OCI-LY7 (cell line): ENCODE measurements around the gene GATA5. TPM values are rescaled to one million over a fixed set of nuclear protein-coding genes. Genes with fewer than 3 reads are reported as not detected.

Source experiments
- BruUV-seq: library from RNA; stranded (reverse); fragments of 400-500 nt; replicated peaks from 2 replicates; lab custom pipeline; 2021; lab: Mats Ljungman, UMichigan
- CTCF ChIA-PET: fragments of 300-600 bp; sonication (Branson Sonifier 250); formaldehyde crosslinking; loops from one replicate; lab custom pipeline; 2022; ENCODE audit warnings: antibody characterized with exemption; ENCODE audit not compliant: unreplicated experiment; lab: Charles Lee
- POLR2A ChIA-PET: fragments of 300-600 bp; sonication (Branson Sonifier 250); formaldehyde crosslinking; loops from one replicate; lab custom pipeline; 2022; ENCODE audit warnings: antibody characterized with exemption; lab: Charles Lee
- DNase-seq: peaks from one replicate; pipeline ENCODE4 v3.0.0-alpha.2; 2015; ENCODE audit warnings: low spot score
- H2AFZ ChIP-seq: fragments of 200-600 bp; sonication (generic), shearing (Covaris generic); 2 replicates; pipeline ENCODE4 v1.6.1; 2014; ENCODE audit warnings: mild to moderate bottlenecking, antibody characterized with exemption, low read length, moderate library complexity
- H3K27ac ChIP-seq: fragments of 200-600 bp; sonication (generic); 2 replicates; pipeline ENCODE4 v1.5.1; 2014; ENCODE audit warnings: mixed run types, low read depth, mild to moderate bottlenecking, moderate library complexity, low read length, inconsistent platforms; ENCODE audit not compliant: poor library complexity, severe bottlenecking
- H3K36me3 ChIP-seq: fragments of 200-600 bp; sonication (generic); 2 replicates; pipeline ENCODE4 v1.6.1; 2014; ENCODE audit warnings: mild to moderate bottlenecking, antibody characterized with exemption, low read length, moderate library complexity, mixed read lengths; ENCODE audit not compliant: insufficient read depth
- H3K4me1 ChIP-seq: fragments of 200-600 bp; sonication (generic); 2 replicates; pipeline ENCODE4 v1.5.1; 2014; ENCODE audit warnings: mild to moderate bottlenecking, low read length; ENCODE audit not compliant: insufficient read depth, poor library complexity, severe bottlenecking
- H3K4me2 ChIP-seq: fragments of 200-600 bp; sonication (generic); 2 replicates; pipeline ENCODE4 v1.6.1; 2014; ENCODE audit warnings: mild to moderate bottlenecking, low read length
- H3K4me3 ChIP-seq: fragments of 200-600 bp; sonication (generic); 2 replicates; pipeline ENCODE4 v1.5.1; 2014; ENCODE audit warnings: mild to moderate bottlenecking, low read depth, low read length; ENCODE audit not compliant: poor library complexity, severe bottlenecking
- H3K79me2 ChIP-seq: fragments of 200-600 bp; sonication (generic); 2 replicates; pipeline ENCODE4 v1.6.1; 2016; ENCODE audit warnings: low read depth, mild to moderate bottlenecking, low read length, moderate library complexity, mixed read lengths; ENCODE audit not compliant: insufficient read depth
- H3K9me2 ChIP-seq: fragments of 200-600 bp; sonication (generic); 2 replicates; pipeline ENCODE4 v1.6.1; 2016; ENCODE audit warnings: mild to moderate bottlenecking, low read length, mixed read lengths; ENCODE audit not compliant: insufficient read depth
- H3K9me3 ChIP-seq: fragments of 200-600 bp; sonication (generic); 2 replicates; pipeline ENCODE4 v1.6.1; 2014; ENCODE audit warnings: mild to moderate bottlenecking, mixed run types, low read length, mixed read lengths
- H4K20me1 ChIP-seq: fragments of 200-600 bp; sonication (generic); 2 replicates; pipeline ENCODE4 v1.6.1; 2014; ENCODE audit warnings: mild to moderate bottlenecking, antibody characterized with exemption, low read length, moderate library complexity, mixed read lengths; ENCODE audit not compliant: insufficient read depth
- CTCF ChIP-seq: fragments of 200-600 bp; sonication (generic); conservative IDR thresholded peaks from 2 replicates; pipeline ENCODE4 v1.5.1; 2014; ENCODE audit warnings: mild to moderate bottlenecking, antibody characterized with exemption, low read length, moderate library complexity, mixed read lengths
- EZH2phosphoT487 ChIP-seq: fragments of 200-600 bp; sonication (generic); IDR thresholded peaks from 2 replicates; pipeline ENCODE4 v1.6.1; 2018; ENCODE audit warnings: low read depth, borderline replicate concordance, mild to moderate bottlenecking, mixed run types, antibody characterized with exemption, low read length, moderate library complexity, mixed read lengths
- intact Hi-C: fragments of 100-400 bp; cut with micrococcal nuclease; formaldehyde crosslinking; loops from one replicate; pipeline ENCODE4 v1.10.0; 2022; ENCODE audit not compliant: unreplicated experiment
- total RNA-seq, 2 experiments: library from RNA; depleted of rRNA in 1 of 2; stranded (reverse); fragments of >200 nt in 1 of 2; shearing (Covaris generic) in 1 of 2; gene quantifications; 2 replicates each; pipeline ENCODE4 v1.2.3, GENCODE V29; 2014 to 2022

GATA5 gene
- total RNA-seq, 2 experiments from 2014 or later = not detected

DNA sequence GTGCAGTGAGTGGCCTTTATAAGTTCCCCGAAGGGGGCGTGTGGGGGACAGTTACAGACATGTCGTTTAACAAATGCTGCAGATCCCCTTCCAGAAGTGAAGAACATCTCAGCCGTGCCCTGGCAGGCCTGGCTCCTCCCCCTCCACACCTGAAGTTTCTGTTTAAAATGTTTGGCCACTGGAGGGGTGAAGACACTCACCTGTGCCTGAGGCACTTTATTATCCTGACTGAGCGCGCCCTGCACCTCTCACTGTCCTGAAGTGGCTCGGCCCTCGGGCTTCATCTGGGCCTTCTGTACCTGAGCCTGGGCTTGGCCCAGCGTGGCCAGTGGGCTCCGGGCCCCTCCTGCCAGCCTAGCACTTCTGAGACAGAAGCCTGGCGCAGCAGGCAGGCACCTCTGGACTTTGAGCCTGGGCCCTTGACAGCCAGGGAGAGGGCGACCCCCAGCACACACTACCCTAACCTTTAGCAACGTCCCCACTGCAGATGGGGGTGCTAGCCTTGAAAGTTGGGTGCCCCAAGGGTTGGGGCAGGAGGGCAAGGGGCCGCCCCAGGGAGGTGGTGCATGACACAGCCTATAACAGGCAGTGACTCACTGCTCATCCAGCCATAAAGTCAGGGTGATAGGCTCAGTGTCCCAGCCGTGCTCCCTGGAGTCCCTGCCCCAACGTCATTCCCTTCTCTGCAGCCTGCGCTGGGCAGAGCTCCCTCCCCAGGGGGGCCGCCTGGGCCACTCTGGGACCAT, 13.6 kb upstream of the GATA5 start:
- H2AFZ ChIP-seq = no peak overlapping the region
- ChIA-PET CTCF (no interaction called here), POLR2A (no interaction called here)
- BruUV-seq = no TSS peak
- intact Hi-C loops = no loop called here
- no peaks in the 10 kb centered on the region for H4K20me1 ChIP-seq
- no peaks in the 10 kb centered on the region for H3K9me2 ChIP-seq
- no peak for DNase-seq
- peaks cover 9% of the 10 kb centered on the region for H3K4me1 ChIP-seq
- TF ChIP-seq CTCF = no peak
- no peak for TF ChIP-seq EZH2phosphoT487
- H3K27ac ChIP-seq = no peak overlapping the region
- H3K9me3 ChIP-seq = no peaks in the 10 kb centered on the region
- H3K36me3 ChIP-seq = no peaks in the 10 kb centered on the region
- H3K4me3 ChIP-seq = no peak overlapping the region
- no peak overlapping the region for H3K4me2 ChIP-seq
- no peaks in the 10 kb centered on the region for H3K79me2 ChIP-seq

GRCh38 chr20:62488470-62488869, 12.7 kb upstream of the GATA5 start:
- H3K79me2 ChIP-seq = no peaks in the 10 kb centered on the region
- no peak overlapping the region for H3K4me2 ChIP-seq
- TF ChIP-seq CTCF (no peak), EZH2phosphoT487 (no peak)
- no peaks in the 10 kb centered on the region for H3K9me3 ChIP-seq
- ChIA-PET POLR2A (no interaction called here), CTCF (no interaction called here)
- intact Hi-C loops = no loop called here
- no peak for DNase-seq
- no peaks in the 10 kb centered on the region for H3K9me2 ChIP-seq
- no peak overlapping the region for H3K27ac ChIP-seq
- H4K20me1 ChIP-seq = no peaks in the 10 kb centered on the region
- H2AFZ ChIP-seq = no peak overlapping the region
- peaks cover under 1% of the 10 kb centered on the region for H3K4me1 ChIP-seq
- H3K4me3 ChIP-seq = no peak overlapping the region
- BruUV-seq = no TSS peak
- H3K36me3 ChIP-seq = no peaks in the 10 kb centered on the region

GRCh38 chr20:62487561-62488354, 12.0 kb upstream of the GATA5 start:
- Histone ChIP-seq H3K36me3 (no peaks in the 10 kb centered on the region), H3K4me3 (no peak overlapping the region), H4K20me1 (no peaks in the 10 kb centered on the region), H3K4me1 (no peaks in the 10 kb centered on the region), H3K27ac (no peak overlapping the region), H2AFZ (no peak overlapping the region), H3K9me2 (no peaks in the 10 kb centered on the region), H3K4me2 (no peak overlapping the region), H3K79me2 (no peaks in the 10 kb centered on the region), H3K9me3 (no peaks in the 10 kb centered on the region)
- no TSS peak for BruUV-seq
- no peak for DNase-seq
- CTCF ChIA-PET = no interaction called here
- intact Hi-C loops = no loop called here
- POLR2A ChIA-PET = no interaction called here
- TF ChIP-seq CTCF (no peak), EZH2phosphoT487 (no peak)
